AG09319 (cell line): ENCODE data around the gene PIM2.

Experiments used
- DNase-seq: peaks from one replicate; pipeline ENCODE4 v3.0.0-alpha.2; 2010; ENCODE audit warnings: low read depth; ENCODE audit errors: extremely low read depth
- CTCF ChIP-seq: IDR thresholded peaks from 2 replicates; pipeline ENCODE4 v1.5.1; 2011; ENCODE audit warnings: low read depth, mild to moderate bottlenecking, inconsistent platforms, low read length, moderate library complexity

Gene PIM2

GRCh38 chrX:48940404-48940955 lies 21.7 kb upstream of the PIM2 start:
- no peak for TF ChIP-seq CTCF
- DNase-seq, result no peak

DNA sequence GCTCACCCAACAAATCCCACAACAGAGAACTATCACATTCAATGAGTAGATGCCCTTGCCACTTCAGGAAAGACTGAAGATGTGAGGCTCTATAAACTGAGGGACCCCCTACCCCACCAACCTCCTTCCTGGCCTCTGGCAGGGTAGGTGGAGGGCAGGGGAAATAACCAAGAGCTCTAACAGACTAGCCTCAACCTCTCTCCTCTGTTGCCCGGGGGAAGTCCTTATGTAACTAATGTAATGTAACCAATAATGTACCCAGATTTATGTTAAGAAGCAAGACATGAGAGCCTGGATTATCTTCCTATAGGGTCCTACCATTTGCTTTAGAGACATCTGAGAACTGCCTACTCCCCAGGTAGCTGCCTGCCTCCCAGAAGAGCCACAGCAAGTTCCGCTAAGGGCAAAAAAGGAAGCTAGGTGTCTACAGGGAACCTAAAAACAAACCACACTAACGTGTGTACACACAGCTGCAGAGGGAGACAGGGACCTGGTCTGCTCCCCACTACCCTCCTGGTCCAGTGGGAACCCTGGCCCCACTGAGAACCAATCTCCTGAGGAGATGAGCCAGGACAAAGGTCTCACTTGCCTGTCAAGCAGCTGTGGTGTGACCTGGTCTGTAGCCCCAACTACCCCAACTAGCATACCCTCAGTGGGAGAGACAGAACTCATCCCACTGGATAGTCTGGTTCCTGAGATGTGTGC lies 20.9 kb upstream of the PIM2 start:
- TF ChIP-seq CTCF, result no peak
- no peak for DNase-seq

GRCh38 chrX:48938721-48939425 lies 20.0 kb upstream of the PIM2 start:
- no peak for TF ChIP-seq CTCF
- DNase-seq, result no peak

GRCh38 chrX:48937054-48937907 lies 18.5 kb upstream of the PIM2 start:
- no peak for DNase-seq

GRCh38 chrX:48936429-48937053 lies 17.7 kb upstream of the PIM2 start:
- TF ChIP-seq CTCF, result no peak

More at GRCh38 chrX:48937054-48937907, 18.5 kb upstream of the PIM2 start:
- no peak for TF ChIP-seq CTCF

GRCh38 chrX:48935301-48935670 lies 16.5 kb upstream of the PIM2 start:
- no peak for TF ChIP-seq CTCF
- DNase-seq, result no peak

More at GRCh38 chrX:48936429-48937053, 17.7 kb upstream of the PIM2 start:
- DNase-seq, result no peak
